ENCODE measurements around the gene RTL5. TPM values are rescaled to one million over a fixed set of nuclear protein-coding genes. Genes with fewer than 3 reads are reported as not detected.

The RTL5 gene
- total RNA-seq, 4 donors from 2014 or later: 3.7 to 6.9 (median 4.4) TPM

GRCh38 chrX:72158773-72159172 lies 27.1 kb upstream of the RTL5 start:
- no peak for TF ChIP-seq CTCF (IDR thresholded peaks at IDR 0.05)
- DNase-seq (ENCODE audit: low spot score) (no peak), ATAC-seq (ENCODE audit: low FRiP score) (no peak)

DNA sequence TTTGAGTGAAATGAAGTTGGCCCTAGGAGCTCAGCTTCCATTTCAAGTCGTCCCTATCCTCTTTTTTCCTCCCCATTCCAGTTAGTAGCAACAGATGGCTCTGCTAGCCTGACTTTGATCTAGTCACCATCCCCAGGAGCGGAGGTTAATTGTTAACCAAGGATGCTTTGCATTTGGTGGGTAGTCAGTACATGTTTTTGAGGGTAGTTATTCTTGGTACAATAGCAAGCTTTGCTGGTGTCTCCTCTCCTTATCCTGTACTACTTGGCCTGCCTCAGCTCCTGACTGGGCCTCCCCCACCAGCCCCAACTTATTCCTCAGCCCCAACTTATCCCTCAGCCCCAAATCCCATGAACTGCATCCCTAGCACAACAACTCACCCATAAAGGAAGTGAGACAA lies 14.8 kb upstream of the RTL5 start:
- no peak for DNase-seq (ENCODE audit: low spot score)
- no peak for ATAC-seq (ENCODE audit: low FRiP score)
- no peak for TF ChIP-seq CTCF (IDR thresholded peaks at IDR 0.05)

DNA sequence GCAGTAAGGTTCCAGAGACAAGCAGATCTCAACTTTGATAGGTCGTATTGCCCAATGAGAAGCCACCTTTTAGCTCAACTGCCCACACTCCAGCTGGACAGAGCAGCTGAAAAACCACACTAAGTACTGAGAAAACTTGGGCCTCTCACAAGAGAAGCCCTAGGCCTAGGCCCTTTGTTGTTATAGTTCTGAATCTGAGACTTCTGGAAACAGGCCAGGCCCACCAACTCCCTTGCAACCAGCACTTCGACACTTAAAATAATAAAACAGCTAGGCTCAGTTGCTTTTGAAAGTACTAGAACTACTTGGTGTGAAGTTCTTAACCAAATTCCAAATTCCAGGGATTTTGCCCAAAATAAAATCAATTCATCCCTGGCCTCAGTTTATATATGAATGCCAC lies 13.5 kb upstream of the RTL5 start:
- no peak for TF ChIP-seq CTCF (IDR thresholded peaks at IDR 0.05)
- ATAC-seq (ENCODE audit: low FRiP score) (no peak), DNase-seq (ENCODE audit: low spot score) (no peak)

DNA sequence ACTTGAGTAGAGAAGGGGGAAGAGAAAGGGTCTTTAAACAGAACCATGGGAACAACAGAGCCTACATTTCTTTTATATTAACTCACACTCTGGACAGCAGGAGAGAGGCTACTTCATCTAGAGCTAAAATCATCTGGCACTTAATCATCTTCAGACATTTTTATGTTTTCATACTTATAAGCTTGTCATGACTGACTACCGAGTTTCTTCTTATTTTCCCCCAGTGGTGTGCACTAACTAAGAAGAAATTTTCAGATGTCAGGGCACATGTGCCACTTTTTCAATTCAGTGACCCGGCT lies 11.8 kb upstream of the RTL5 start:
- ATAC-seq (ENCODE audit: low FRiP score) (no peak), DNase-seq (ENCODE audit: low spot score) (no peak)
- no peak for TF ChIP-seq CTCF (IDR thresholded peaks at IDR 0.05)

- no peak for TF ChIP-seq CTCF (IDR thresholded peaks at IDR 0.05)
- DNase-seq (ENCODE audit: low spot score) (no peak), ATAC-seq (ENCODE audit: low FRiP score) (no peak)
Observed at GRCh38 chrX:72142794-72143608, 11.3 kb upstream of the RTL5 start.

GRCh38 chrX:72142094-72142793 lies 10.5 kb upstream of the RTL5 start:
- ATAC-seq (ENCODE audit: low FRiP score): no peak

More at GRCh38 chrX:72142094-72142793, 10.5 kb upstream of the RTL5 start:
- DNase-seq (ENCODE audit: low spot score): no peak
- no peak for TF ChIP-seq CTCF (IDR thresholded peaks at IDR 0.05)
